Fibroblast of villous mesenchyme (primary cell): ENCODE data around the gene OTOP1. TPM values are rescaled to one million over a fixed set of nuclear protein-coding genes. Genes with fewer than 3 reads are reported as not detected.

Experiments used
- DNase-seq: peaks from one replicate; pipeline ENCODE4 v3.0.0-alpha.2; 2010; ENCODE audit warnings: low read depth
- H3K4me3 ChIP-seq: 2 replicates; pipeline ENCODE4 v1.5.1; 2011; ENCODE audit warnings: low read depth, mild to moderate bottlenecking, low read length
- CTCF ChIP-seq: IDR thresholded peaks from 2 replicates; pipeline ENCODE4 v1.5.1; 2012; ENCODE audit warnings: low read depth, mild to moderate bottlenecking, low read length; ENCODE audit not compliant: insufficient read depth
- total RNA-seq: library from RNA; depleted of rRNA; stranded (reverse); fragments of >200 nt; gene quantifications from 2 replicates; pipeline ENCODE4 v1.2.3, GENCODE V29; 2012

Gene OTOP1
- total RNA-seq = not detected in 2 replicates

GRCh38 chr4:4226606-4227438 is at the start of gene OTOP1:
Gene OTOP1 (minus strand): TSS chr4:4226929. CDS start chr4:4226864, 65 bp downstream.
- no peak within 1 kb of the TSS for H3K4me3 ChIP-seq
- no peak for DNase-seq
- TF ChIP-seq CTCF = no peak

GRCh38 chr4:4274226-4274625 is 47.5 kb upstream of the OTOP1 start:
- H3K4me3 ChIP-seq = no peak overlapping the region
- no peak for TF ChIP-seq CTCF
- no peak for DNase-seq

- DNase-seq = peak; percentile 25
- TF ChIP-seq CTCF = no peak
- H3K4me3 ChIP-seq = no peak overlapping the region
Measured at GRCh38 chr4:4271912-4272311, 45.2 kb upstream of the OTOP1 start.

- no peak for TF ChIP-seq CTCF
- H3K4me3 ChIP-seq = no peak overlapping the region
- DNase-seq = no peak
Measured at GRCh38 chr4:4270529-4270928, 43.8 kb upstream of the OTOP1 start.

GRCh38 chr4:4269856-4270255 is 43.1 kb upstream of the OTOP1 start:
- peak; percentile 44 for DNase-seq
- H3K4me3 ChIP-seq = no peak overlapping the region
- no peak for TF ChIP-seq CTCF

- TF ChIP-seq CTCF = no peak
- DNase-seq = no peak
- H3K4me3 ChIP-seq = no peak overlapping the region
Measured at GRCh38 chr4:4269331-4269731, 42.6 kb upstream of the OTOP1 start.
